NCI-H1092 (cell line): ENCODE results near the gene REEP1.

Experiments used
- DNase-seq: peaks from one replicate; lab custom pipeline; 2025; lab: John Stamatoyannopoulos, UW

Gene REEP1

GRCh38 chr2:86337244-86337835, at the start of gene REEP1:
REEP1 (minus strand) TSS chr2:86337626; CDS start chr2:86337510, 116 bp downstream.
- DNase-seq: no peak

DNA sequence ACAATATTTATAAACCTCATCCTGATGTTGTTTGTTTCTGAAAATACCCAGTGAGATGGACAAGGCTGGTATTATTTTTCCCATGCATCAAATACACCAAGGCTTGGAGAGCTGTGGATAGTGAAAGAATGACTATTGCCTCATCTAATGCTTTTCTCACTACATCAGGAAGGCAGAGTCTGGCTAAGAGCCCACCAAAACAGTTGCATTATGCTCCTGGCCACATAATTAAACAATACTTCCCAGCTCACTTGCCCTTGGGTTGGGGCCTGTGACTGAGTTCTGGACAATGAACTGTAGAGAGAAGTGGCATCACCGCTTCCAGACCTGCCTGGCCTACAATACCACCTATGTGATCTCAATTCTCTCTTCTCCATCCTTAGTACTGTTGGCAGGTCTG, 46.4 kb upstream of the REEP1 start:
- DNase-seq: no peak

DNA sequence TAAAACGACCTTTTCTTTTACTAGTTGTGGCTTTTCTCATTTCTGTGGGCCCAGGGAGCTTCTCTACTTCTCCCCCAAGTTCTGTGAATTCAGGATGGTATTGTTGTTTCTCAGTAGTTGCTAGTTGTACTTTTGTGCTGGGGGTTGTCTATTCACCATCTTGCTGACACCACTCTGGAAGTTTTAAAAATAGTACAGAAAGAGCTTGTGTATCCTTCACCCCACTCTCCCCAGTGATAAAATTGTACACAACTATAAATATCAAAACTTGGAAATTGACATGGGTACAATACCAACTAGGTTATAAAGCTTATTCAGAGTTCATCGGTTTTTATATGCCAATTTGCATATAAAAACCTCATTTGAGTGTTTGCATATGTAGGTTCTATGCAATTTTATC, 45.3 kb upstream of the REEP1 start:
- no peak for DNase-seq

GRCh38 chr2:86382108-86382507, 44.7 kb upstream of the REEP1 start:
- DNase-seq: no peak

DNA sequence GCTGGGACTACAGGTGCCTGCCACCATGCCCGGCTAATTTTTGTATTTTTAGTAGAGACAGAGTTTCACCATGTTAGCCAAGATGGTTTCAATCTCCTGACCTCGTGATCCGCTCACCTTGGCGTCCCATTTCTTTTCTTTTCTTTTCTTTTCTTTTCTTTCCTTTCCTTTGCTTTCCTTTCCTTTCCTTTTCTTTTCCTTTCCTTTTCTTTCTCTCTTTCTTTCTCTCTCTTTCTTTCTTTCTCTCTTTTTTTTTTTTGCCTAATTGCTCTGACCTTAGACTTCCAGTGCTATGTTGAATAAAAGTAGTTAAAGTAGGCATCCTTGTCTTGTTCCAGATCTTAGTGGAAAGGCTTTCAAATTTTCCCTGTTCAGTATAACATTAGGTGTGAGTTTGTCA, 41.0 kb upstream of the REEP1 start:
- DNase-seq: no peak

DNA sequence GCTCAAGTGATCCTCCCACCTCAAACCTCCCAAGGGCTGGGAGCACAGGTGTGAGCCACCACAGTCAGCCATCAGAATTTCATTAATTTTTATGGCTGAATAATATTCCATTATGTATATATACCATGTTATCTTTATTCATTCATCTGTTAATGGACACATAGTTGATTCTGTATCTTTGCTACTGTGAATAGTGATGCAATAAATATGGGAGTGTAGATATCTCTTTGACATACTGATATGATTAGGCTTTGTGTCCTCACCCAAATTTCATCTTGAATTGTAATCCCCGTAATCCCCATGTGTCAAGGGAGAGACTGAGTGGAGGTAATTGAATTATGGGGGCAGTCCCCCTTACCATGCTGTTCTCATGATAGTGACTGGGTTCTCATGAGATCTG, 38.2 kb upstream of the REEP1 start:
- no peak for DNase-seq

GRCh38 chr2:86372641-86373502, 35.4 kb upstream of the REEP1 start:
- DNase-seq: no peak

GRCh38 chr2:86372133-86372532, 34.7 kb upstream of the REEP1 start:
- DNase-seq: no peak

DNA sequence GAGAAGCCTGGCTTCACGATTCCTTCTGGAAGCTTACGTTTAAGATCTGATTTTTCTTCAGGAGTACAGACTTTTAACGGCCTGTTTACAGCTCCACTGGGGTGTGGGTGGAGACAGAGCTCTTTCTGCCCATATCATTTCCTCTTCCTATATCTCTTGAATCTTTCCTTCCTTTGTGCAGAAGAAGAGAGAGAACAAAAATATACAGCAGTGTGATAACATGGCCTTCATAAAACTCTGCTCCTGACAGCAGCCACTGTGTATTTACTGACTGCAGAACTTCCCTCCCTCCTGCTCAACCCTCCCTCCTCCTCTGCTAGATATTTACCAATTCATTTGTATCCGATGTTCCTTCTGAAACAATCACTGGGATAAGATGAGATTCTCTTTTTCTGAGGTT, 34.1 kb upstream of the REEP1 start:
- DNase-seq: no peak

GRCh38 chr2:86370579-86370978, 33.2 kb upstream of the REEP1 start:
- DNase-seq: no peak

DNA sequence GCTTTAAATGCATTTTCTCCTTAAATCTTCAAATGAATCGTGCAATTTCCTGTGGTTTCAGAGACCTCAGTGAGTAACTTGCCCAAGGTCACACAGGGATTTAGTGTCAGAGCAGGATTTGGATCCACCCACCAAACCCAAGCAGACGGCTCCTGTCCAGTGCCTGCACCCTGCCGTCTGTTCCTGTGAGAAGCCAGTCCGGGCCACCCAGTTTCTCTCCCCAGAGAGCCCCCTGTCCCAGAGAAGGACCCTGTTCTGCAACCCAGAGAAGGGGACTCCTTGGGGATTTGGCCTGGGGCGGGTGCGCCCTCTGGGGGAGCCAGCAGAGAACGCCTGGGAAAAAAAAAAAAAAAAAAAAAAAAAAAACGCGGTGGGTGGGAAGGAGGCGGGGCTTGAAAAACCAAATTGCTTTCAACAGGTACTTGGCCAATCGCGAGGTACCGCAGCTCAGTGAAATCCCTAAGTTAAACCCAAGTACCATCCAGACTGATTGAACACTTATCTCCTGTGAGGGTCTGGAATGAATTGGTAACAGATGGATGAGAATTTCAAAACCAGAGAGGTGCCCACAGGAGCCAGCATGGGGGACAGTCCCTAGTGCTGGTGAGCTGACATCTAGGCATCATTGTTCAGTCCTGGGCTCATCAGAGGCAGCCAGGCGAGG, 30.9 kb upstream of the REEP1 start:
- DNase-seq: peak; percentile 35

DNA sequence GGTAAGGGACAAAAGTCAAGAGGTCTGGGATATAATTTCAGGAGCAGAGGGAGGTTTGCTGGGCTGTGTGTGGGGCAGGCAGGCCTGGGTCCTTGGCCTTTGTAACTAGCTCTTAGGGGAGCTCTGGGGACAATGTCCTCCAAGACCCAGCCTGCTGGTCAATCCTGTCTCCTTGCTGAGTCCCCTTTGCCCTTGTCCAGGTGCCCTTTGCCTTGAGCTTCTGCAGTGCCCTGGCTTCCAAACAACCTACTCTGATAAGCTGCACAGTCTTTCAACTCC, 30.0 kb upstream of the REEP1 start:
- DNase-seq: no peak

- no peak for DNase-seq
Observed at GRCh38 chr2:86366651-86367498, 29.4 kb upstream of the REEP1 start.

GRCh38 chr2:86364894-86365293, 27.5 kb upstream of the REEP1 start:
- DNase-seq: no peak

GRCh38 chr2:86360776-86361175, 23.4 kb upstream of the REEP1 start:
- DNase-seq: no peak

- DNase-seq: no peak
Observed at GRCh38 chr2:86358957-86359356, 21.5 kb upstream of the REEP1 start.

GRCh38 chr2:86357392-86357963, 20.1 kb upstream of the REEP1 start:
- no peak for DNase-seq

GRCh38 chr2:86352727-86353221, 15.3 kb upstream of the REEP1 start:
- no peak for DNase-seq

- DNase-seq: no peak
Observed at GRCh38 chr2:86352137-86352726, 14.8 kb upstream of the REEP1 start.

- DNase-seq: no peak
Observed at GRCh38 chr2:86350751-86351150, 13.3 kb upstream of the REEP1 start.

DNA sequence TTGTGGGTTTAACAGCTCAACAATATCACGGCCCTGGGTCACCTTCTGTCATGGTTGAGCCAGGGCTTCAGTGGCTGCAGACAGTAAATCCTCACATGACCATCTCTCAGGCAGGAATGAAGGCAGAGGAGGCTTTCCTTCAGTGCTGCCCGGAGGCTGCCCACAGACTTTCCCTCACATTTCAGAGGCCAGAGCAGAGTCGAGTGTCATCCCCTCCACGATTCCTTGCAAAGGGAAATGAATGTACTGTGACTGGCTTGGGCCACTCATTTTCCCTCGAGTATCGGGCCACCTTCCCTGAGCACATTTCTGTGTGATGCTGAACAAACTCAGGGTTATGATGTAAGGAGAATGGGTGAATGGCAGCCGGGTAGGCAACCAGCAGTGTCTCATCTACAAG, 10.0 kb upstream of the REEP1 start:
- DNase-seq: no peak
